H9 (cell line): Measurements from ENCODE around the gene PPBP. TPM values are rescaled to one million over a fixed set of nuclear protein-coding genes. Genes with fewer than 3 reads are reported as not detected.

ENCODE experiments used
- DNase-seq: peaks from one replicate; pipeline ENCODE4 v3.0.0-alpha.2; 2017
- H2AFZ ChIP-seq: one replicate; pipeline ENCODE4 v1.6.1; 2013; ENCODE audit warnings: mild to moderate bottlenecking, low read length, control low read depth, moderate library complexity
- H2AK5ac ChIP-seq: 2 replicates; pipeline ENCODE4 v1.6.1; 2013; ENCODE audit warnings: low read length, control low read depth, mixed read lengths; ENCODE audit not compliant: insufficient read length
- H2BK120ac ChIP-seq: one replicate; pipeline ENCODE4 v1.6.1; 2013; ENCODE audit warnings: low read depth, mild to moderate bottlenecking, low read length, control low read depth, inconsistent platforms; ENCODE audit not compliant: poor library complexity, severe bottlenecking
- H2BK12ac ChIP-seq: 2 replicates; pipeline ENCODE4 v1.6.1; 2013; ENCODE audit warnings: low read length, control low read depth, mixed read lengths, low read depth; ENCODE audit not compliant: insufficient read length
- H2BK15ac ChIP-seq: 2 replicates; pipeline ENCODE4 v1.6.1; 2013; ENCODE audit warnings: low read depth, low read length, control low read depth
- H2BK20ac ChIP-seq: one replicate; pipeline ENCODE4 v1.6.1; 2013; ENCODE audit warnings: low read depth, mild to moderate bottlenecking, low read length, control low read depth, inconsistent platforms; ENCODE audit not compliant: poor library complexity, severe bottlenecking
- H2BK5ac ChIP-seq: 2 replicates; pipeline ENCODE4 v1.6.1; 2013; ENCODE audit warnings: low read length, control low read depth, mixed read lengths; ENCODE audit not compliant: insufficient read length
- H3K14ac ChIP-seq: 2 replicates; pipeline ENCODE4 v1.6.1; 2013; ENCODE audit warnings: low read length, control low read depth; ENCODE audit not compliant: insufficient read depth
- H3K18ac ChIP-seq: 2 replicates; pipeline ENCODE4 v1.6.1; 2013; ENCODE audit warnings: low read depth, mild to moderate bottlenecking, mixed read lengths, low read length, control low read depth; ENCODE audit not compliant: insufficient read length
- H3K23ac ChIP-seq: 2 replicates; pipeline ENCODE4 v1.6.1; 2013; ENCODE audit warnings: low read length, control low read depth, mixed read lengths, low read depth; ENCODE audit not compliant: insufficient read length
- H3K23me2 ChIP-seq: 2 replicates; pipeline ENCODE4 v1.6.1; 2013; ENCODE audit warnings: low read depth, mild to moderate bottlenecking, mixed read lengths, low read length, control low read depth; ENCODE audit not compliant: insufficient read length, poor library complexity, severe bottlenecking
- H3K27ac ChIP-seq: 2 replicates; pipeline ENCODE4 v1.5.1; 2013; ENCODE audit warnings: low read length, control low read depth, mixed read lengths, low read depth; ENCODE audit not compliant: insufficient read length
- H3K27me3 ChIP-seq: 2 replicates; pipeline ENCODE4 v1.6.1; 2013; ENCODE audit warnings: low read length, control low read depth, inconsistent platforms; ENCODE audit not compliant: insufficient read depth
- H3K4ac ChIP-seq: 2 replicates; pipeline ENCODE4 v1.6.1; 2013; ENCODE audit warnings: low read depth, mild to moderate bottlenecking, control low read depth, inconsistent platforms, low read length, moderate library complexity
- H3K4me1 ChIP-seq: 2 replicates; pipeline ENCODE4 v1.6.1; 2013; ENCODE audit warnings: low read length, control low read depth, inconsistent platforms; ENCODE audit not compliant: insufficient read depth
- H3K4me2 ChIP-seq: 2 replicates; pipeline ENCODE4 v1.6.1; 2013; ENCODE audit warnings: low read length, control low read depth, mixed read lengths; ENCODE audit not compliant: insufficient read length, insufficient read depth
- H3K56ac ChIP-seq: 2 replicates; pipeline ENCODE4 v1.6.1; 2013; ENCODE audit warnings: low read depth, mild to moderate bottlenecking, mixed read lengths, low read length, control low read depth; ENCODE audit not compliant: insufficient read length
- H3K79me1 ChIP-seq: 2 replicates; pipeline ENCODE4 v1.6.1; 2013; ENCODE audit warnings: low read depth, mild to moderate bottlenecking, moderate library complexity, low read length, control low read depth, inconsistent platforms; ENCODE audit not compliant: insufficient read depth, poor library complexity, severe bottlenecking
- H3K79me2 ChIP-seq: 2 replicates; pipeline ENCODE4 v1.6.1; 2013; ENCODE audit warnings: low read length, control low read depth, inconsistent platforms; ENCODE audit not compliant: insufficient read depth
- H3K9ac ChIP-seq: 2 replicates; pipeline ENCODE4 v1.6.1; 2013; ENCODE audit warnings: low read length, control low read depth, mixed read lengths; ENCODE audit not compliant: insufficient read length; ENCODE audit errors: extremely low read depth
- H3K9me3 ChIP-seq: one replicate; pipeline ENCODE4 v1.6.1; 2013; ENCODE audit warnings: low read depth, low read length, inconsistent platforms; ENCODE audit not compliant: control insufficient read depth
- H3T11ph ChIP-seq: one replicate; pipeline ENCODE4 v1.6.1; 2013; ENCODE audit warnings: mild to moderate bottlenecking, low read length, control low read depth, inconsistent platforms
- H4K20me1 ChIP-seq: one replicate; pipeline ENCODE4 v1.6.1; 2013; ENCODE audit not compliant: control insufficient read depth, insufficient read length, insufficient read depth
- H4K5ac ChIP-seq: 2 replicates; pipeline ENCODE4 v1.6.1; 2013; ENCODE audit warnings: low read depth, mild to moderate bottlenecking, mixed read lengths, low read length, control low read depth; ENCODE audit not compliant: insufficient read length
- H4K8ac ChIP-seq: replicated peaks from 2 replicates; pipeline ENCODE4 v1.6.1; 2013; ENCODE audit warnings: low read length, control low read depth, mixed read lengths, low read depth; ENCODE audit not compliant: insufficient read length
- H4K91ac ChIP-seq: 2 replicates; pipeline ENCODE4 v1.6.1; 2013; ENCODE audit warnings: low read depth, mild to moderate bottlenecking, moderate library complexity, mixed read lengths, low read length, control low read depth; ENCODE audit not compliant: insufficient read length
- H3K27ac Mint-ChIP-seq, 3 experiments: 2 replicates in 2 of 3; 3 replicates in 1 of 3; pipeline ENCODE4 v1.8.0; 2020 to 2021; ENCODE audit warnings: mixed read lengths in 3 of 3, mild to moderate bottlenecking in 1 of 3, moderate library complexity in 1 of 3
- H3K27me3 Mint-ChIP-seq: 2 replicates; pipeline ENCODE4 v1.8.0; 2021; ENCODE audit warnings: low read depth, mild to moderate bottlenecking, moderate library complexity, mixed read lengths
- H3K36me3 Mint-ChIP-seq, 3 experiments: 2 replicates in 2 of 3; 3 replicates in 1 of 3; pipeline ENCODE4 v1.8.0; 2020 to 2021; ENCODE audit warnings: low read depth in 3 of 3, mixed read lengths in 3 of 3; ENCODE audit not compliant: insufficient read depth in 1 of 3
- H3K4me1 Mint-ChIP-seq, 2 experiments: 2 replicates each; pipeline ENCODE4 v1.8.0; 2020; ENCODE audit warnings: mixed read lengths in 2 of 2
- H3K4me3 Mint-ChIP-seq, 2 experiments: 2 replicates in 1 of 2; 3 replicates in 1 of 2; pipeline ENCODE4 v1.8.0; 2020 to 2021; ENCODE audit warnings: mild to moderate bottlenecking in 2 of 2, mixed read lengths in 2 of 2, moderate library complexity in 1 of 2
- H3K9me3 Mint-ChIP-seq, 2 experiments: 2 replicates in 1 of 2; 3 replicates in 1 of 2; pipeline ENCODE4 v1.8.0; 2020; ENCODE audit warnings: mild to moderate bottlenecking in 2 of 2, mixed read lengths in 2 of 2, moderate library complexity in 1 of 2
- CTCF ChIP-seq: fragments of 200-600 bp; sonication (generic); conservative IDR thresholded peaks from 3 replicates; pipeline ENCODE4 v1.8.0; 2021; ENCODE audit warnings: antibody characterized with exemption, mild to moderate bottlenecking
- total RNA-seq: library from RNA; stranded (reverse); gene quantifications from 2 replicates; pipeline ENCODE4 v1.2.1, GENCODE V29; 2021

PPBP gene
- total RNA-seq, 1 experiment from 2014 or later, result 0.33 TPM

- Histone ChIP-seq H3K9me3 (no peaks in the 10 kb centered on the region), H2BK12ac (no peak overlapping the region), H3K27me3 (no peaks in the 10 kb centered on the region), H3K18ac (no peak overlapping the region), H2BK20ac (no peak overlapping the region), H4K20me1 (no peaks in the 10 kb centered on the region), H3K79me1 (no peaks in the 10 kb centered on the region), H2AK5ac (no peak overlapping the region), H3K23ac (no peak overlapping the region), H3T11ph (no peak overlapping the region), H3K4me1 (no peaks in the 10 kb centered on the region), H4K8ac (no peak overlapping the region), H4K91ac (no peak overlapping the region), H2BK15ac (no peak overlapping the region), H3K9ac (no peak overlapping the region), H3K4me2 (no peak overlapping the region), H3K14ac (no peak overlapping the region), H2BK120ac (no peak overlapping the region), H4K5ac (no peak overlapping the region), H3K23me2 (no peaks in the 10 kb centered on the region), H3K56ac (no peak overlapping the region), H3K27ac (no peak overlapping the region), H3K4ac (no peak overlapping the region), H3K79me2 (no peaks in the 10 kb centered on the region), H2AFZ (no peak overlapping the region), H2BK5ac (no peak overlapping the region)
- H3K4me3 Mint-ChIP-seq, result no peak overlapping the region
- no peak for DNase-seq
- H3K27ac Mint-ChIP-seq, result no peak overlapping the region; a peak in 1 of 7 replicates
- TF ChIP-seq CTCF, result no peak
- peaks cover 5% of the 10 kb centered on the region in 2 experiments; a peak in 3 of 4 replicates for H3K4me1 Mint-ChIP-seq
- H3K27me3 Mint-ChIP-seq, result no peaks in the 10 kb centered on the region
- H3K9me3 Mint-ChIP-seq, result no peaks in the 10 kb centered on the region
- H3K36me3 Mint-ChIP-seq, result no peaks in the 10 kb centered on the region
Measured at GRCh38 chr4:74031576-74031975, 43.6 kb upstream of the PPBP start.
